Measurements from ENCODE around the gene TMEM53.

TMEM53 gene

GRCh38 chr1:44664730-44665370 lies 9.4 kb downstream of the TMEM53 start:
- Histone ChIP-seq H3K4me3 (IDR thresholded peaks at IDR 0.05; ENCODE audit: insufficient read depth, low read depth, low read length) (no peak overlapping the region), H3K4me2 (no peak overlapping the region), H3K27me3 (ENCODE audit: insufficient read depth, low read depth) (no peaks in the 10 kb centered on the region), H3K27ac (no peak overlapping the region), H4K20me1 (ENCODE audit: insufficient read depth) (no peaks in the 10 kb centered on the region), H2AFZ (ENCODE audit: low read depth) (no peak overlapping the region), H3K9ac (no peak overlapping the region), H3K36me3 (ENCODE audit: insufficient read depth) (no peaks in the 10 kb centered on the region), H3K79me2 (ENCODE audit: insufficient read depth, low read depth) (no peaks in the 10 kb centered on the region), H3K4me1 (ENCODE audit: low read depth, poor library complexity, severe bottlenecking) (no peaks in the 10 kb centered on the region)
- no peak for TF ChIP-seq CTCF (conservative IDR thresholded peaks at IDR 0.05; ENCODE audit: low read depth, low read length)

GRCh38 chr1:44663417-44663816 lies 10.9 kb downstream of the TMEM53 start:
- Histone ChIP-seq H3K4me1 (ENCODE audit: low read depth, poor library complexity, severe bottlenecking) (no peaks in the 10 kb centered on the region), H3K4me2 (no peak overlapping the region), H3K27ac (no peak overlapping the region), H3K36me3 (ENCODE audit: insufficient read depth) (no peaks in the 10 kb centered on the region), H4K20me1 (ENCODE audit: insufficient read depth) (no peaks in the 10 kb centered on the region), H3K79me2 (ENCODE audit: insufficient read depth, low read depth) (no peaks in the 10 kb centered on the region), H3K9ac (no peak overlapping the region), H2AFZ (ENCODE audit: low read depth) (no peak overlapping the region), H3K27me3 (ENCODE audit: insufficient read depth, low read depth) (no peaks in the 10 kb centered on the region), H3K4me3 (IDR thresholded peaks at IDR 0.05; ENCODE audit: insufficient read depth, low read depth, low read length) (no peak overlapping the region)
- TF ChIP-seq CTCF (conservative IDR thresholded peaks at IDR 0.05; ENCODE audit: low read depth, low read length): no peak

GRCh38 chr1:44662683-44663030 lies 11.6 kb downstream of the TMEM53 start:
- Histone ChIP-seq H3K4me2 (no peak overlapping the region), H3K27ac (no peak overlapping the region), H2AFZ (ENCODE audit: low read depth) (no peak overlapping the region), H3K79me2 (ENCODE audit: insufficient read depth, low read depth) (no peaks in the 10 kb centered on the region), H3K27me3 (ENCODE audit: insufficient read depth, low read depth) (no peaks in the 10 kb centered on the region), H3K36me3 (ENCODE audit: insufficient read depth) (no peaks in the 10 kb centered on the region), H4K20me1 (ENCODE audit: insufficient read depth) (no peaks in the 10 kb centered on the region), H3K4me3 (IDR thresholded peaks at IDR 0.05; ENCODE audit: insufficient read depth, low read depth, low read length) (no peak overlapping the region), H3K4me1 (ENCODE audit: low read depth, poor library complexity, severe bottlenecking) (no peaks in the 10 kb centered on the region), H3K9ac (no peak overlapping the region)
- TF ChIP-seq CTCF (conservative IDR thresholded peaks at IDR 0.05; ENCODE audit: low read depth, low read length): no peak

- no peaks in the 10 kb centered on the region for H3K4me1 ChIP-seq (ENCODE audit: low read depth, poor library complexity, severe bottlenecking)
- H2AFZ ChIP-seq (ENCODE audit: low read depth): no peak overlapping the region
- no peaks in the 10 kb centered on the region for H3K36me3 ChIP-seq (ENCODE audit: insufficient read depth)
- H4K20me1 ChIP-seq (ENCODE audit: insufficient read depth): no peaks in the 10 kb centered on the region
- H3K4me2 ChIP-seq: no peak overlapping the region
- no peak overlapping the region for H3K27ac ChIP-seq
- H3K79me2 ChIP-seq (ENCODE audit: insufficient read depth, low read depth): no peaks in the 10 kb centered on the region
- no peak overlapping the region for H3K4me3 ChIP-seq (IDR thresholded peaks at IDR 0.05; ENCODE audit: insufficient read depth, low read depth, low read length)
- H3K27me3 ChIP-seq (ENCODE audit: insufficient read depth, low read depth): no peaks in the 10 kb centered on the region
- H3K9ac ChIP-seq: no peak overlapping the region
- no peak for TF ChIP-seq CTCF (conservative IDR thresholded peaks at IDR 0.05; ENCODE audit: low read depth, low read length)
Observed at GRCh38 chr1:44661781-44662682, 12.2 kb downstream of the TMEM53 start.

Measured in KMS-11 (cell line).